Neural cell (in vitro differentiated cells): ENCODE measurements around the gene C1GALT1. TPM values are rescaled to one million over a fixed set of nuclear protein-coding genes. Genes with fewer than 3 reads are reported as not detected.

Source experiments
- H2AFZ ChIP-seq: fragments of 200-600, 300-800 bp; sonication (generic), shearing (Covaris generic); 2 replicates; pipeline ENCODE4 v1.6.0; 2014; ENCODE audit warnings: low read depth, mild to moderate bottlenecking, antibody characterized with exemption, low read length, moderate library complexity
- H3F3A ChIP-seq: fragments of 200-600 bp; shearing (Covaris generic); 2 replicates; pipeline ENCODE4 v1.6.1; 2016; ENCODE audit warnings: mild to moderate bottlenecking, moderate library complexity, mixed read lengths, antibody characterized with exemption, low read length; ENCODE audit not compliant: insufficient read depth, poor library complexity, severe bottlenecking
- H3K27ac ChIP-seq: fragments of 200-600, 300-800 bp; sonication (generic), shearing (Covaris generic); 2 replicates; pipeline ENCODE4 v1.5.1; 2014; ENCODE audit warnings: mild to moderate bottlenecking, low read length, moderate library complexity
- H3K27me3 ChIP-seq: fragments of 300-800, 200-600 bp; sonication (generic), shearing (Covaris generic); 2 replicates; pipeline ENCODE4 v1.6.0; 2014; ENCODE audit warnings: mild to moderate bottlenecking, low read depth, low read length, moderate library complexity; ENCODE audit not compliant: insufficient read depth
- H3K36me3 ChIP-seq: fragments of 300-800, 200-600 bp; sonication (generic), shearing (Covaris generic); 2 replicates; pipeline ENCODE4 v1.5.1; 2014; ENCODE audit warnings: mild to moderate bottlenecking, antibody characterized with exemption, low read length, moderate library complexity; ENCODE audit not compliant: insufficient read depth
- H3K4me2 ChIP-seq: fragments of 300-800, 200-600 bp; sonication (generic), shearing (Covaris generic); 2 replicates; pipeline ENCODE4 v1.6.0; 2014; ENCODE audit warnings: mild to moderate bottlenecking, low read length
- H3K4me3 ChIP-seq: fragments of 300-800, 200-600 bp; sonication (generic), shearing (Covaris generic); 2 replicates; pipeline ENCODE4 v1.5.1; 2014; ENCODE audit warnings: mild to moderate bottlenecking, low read length, moderate library complexity
- H3K79me2 ChIP-seq: fragments of 200-600 bp; shearing (Covaris generic); replicated peaks from 2 replicates; pipeline ENCODE4 v1.6.0; 2014; ENCODE audit warnings: mild to moderate bottlenecking, low read length, moderate library complexity; ENCODE audit not compliant: insufficient read depth
- H3K9ac ChIP-seq: fragments of 300-800, 200-600 bp; sonication (generic), shearing (Covaris generic); 2 replicates; pipeline ENCODE4 v1.6.1; 2016; ENCODE audit warnings: mild to moderate bottlenecking, low read length, mixed read lengths
- H3K9me2 ChIP-seq: fragments of 200-600 bp; shearing (Covaris generic); 2 replicates; pipeline ENCODE4 v1.6.1; 2016; ENCODE audit warnings: mild to moderate bottlenecking, low read length, mixed read lengths; ENCODE audit not compliant: insufficient read depth
- H3K9me3 ChIP-seq: fragments of 200-600, 300-800 bp; sonication (generic), shearing (Covaris generic); 2 replicates; pipeline ENCODE4 v1.6.1; 2016; ENCODE audit warnings: mild to moderate bottlenecking, mixed run types, low read length, moderate library complexity, mixed read lengths
- H4K20me1 ChIP-seq: fragments of 200-600 bp; shearing (Covaris generic); 2 replicates; pipeline ENCODE4 v1.6.1; 2016; ENCODE audit warnings: mild to moderate bottlenecking, mixed run types; ENCODE audit not compliant: insufficient read depth
- CTCF ChIP-seq: fragments of 450-650 bp; IDR thresholded peaks from 2 replicates; pipeline ENCODE4 v1.5.1; 2014; ENCODE audit warnings: antibody characterized with exemption, mild to moderate bottlenecking, moderate library complexity; ENCODE audit not compliant: poor library complexity, severe bottlenecking
- EP300 ChIP-seq: fragments of 450-650 bp; conservative IDR thresholded peaks from 2 replicates; pipeline ENCODE4 v1.6.1; 2014; ENCODE audit warnings: antibody characterized with exemption, mild to moderate bottlenecking, moderate library complexity; ENCODE audit not compliant: poor library complexity, severe bottlenecking
- EZH2 ChIP-seq: fragments of 200-600, 300-800 bp; shearing (Covaris generic), sonication (generic); IDR thresholded peaks from 2 replicates; pipeline ENCODE4 v1.6.1; 2014; ENCODE audit warnings: antibody characterized with exemption, low read length, borderline replicate concordance, mild to moderate bottlenecking; ENCODE audit not compliant: insufficient read depth, poor library complexity, severe bottlenecking
- MXI1 ChIP-seq: fragments of 450-650 bp; conservative IDR thresholded peaks from 2 replicates; pipeline ENCODE4 v1.6.1; 2014; ENCODE audit warnings: antibody characterized with exemption, mild to moderate bottlenecking; ENCODE audit not compliant: poor library complexity, severe bottlenecking
- POLR2AphosphoS5 ChIP-seq: IDR thresholded peaks from 2 replicates; pipeline ENCODE4 v1.6.1; 2012
- RAD21 ChIP-seq: fragments of 450-650 bp; conservative IDR thresholded peaks from 2 replicates; pipeline ENCODE4 v1.6.1; 2014; ENCODE audit warnings: antibody characterized with exemption, mild to moderate bottlenecking, moderate library complexity
- REST ChIP-seq: IDR thresholded peaks from 2 replicates; pipeline ENCODE4 v1.6.1; 2012; ENCODE audit warnings: borderline replicate concordance
- SMC3 ChIP-seq: fragments of 450-650 bp; conservative IDR thresholded peaks from 2 replicates; pipeline ENCODE4 v1.6.1; 2014; ENCODE audit warnings: antibody characterized with exemption, mild to moderate bottlenecking, moderate library complexity; ENCODE audit not compliant: poor library complexity
- TAF1 ChIP-seq: IDR thresholded peaks from 2 replicates; pipeline ENCODE4 v1.6.1; 2012; ENCODE audit warnings: low read depth
- polyA plus RNA-seq: library from polyadenylated mRNA; depleted of rRNA; stranded (reverse); fragments of >200 nt; gene quantifications from 2 replicates; pipeline ENCODE4 v1.2.3, GENCODE V29; 2014

C1GALT1 gene
- polyA plus RNA-seq, 1 donor from 2014 or later: 25.0 TPM

GRCh38 chr7:7254319-7254718, 72.0 kb downstream of the C1GALT1 start:
- H3K27me3 ChIP-seq: no peaks in the 10 kb centered on the region
- no peak overlapping the region for H3K27ac ChIP-seq
- TF ChIP-seq TAF1 (no peak), REST (no peak), POLR2AphosphoS5 (no peak), MXI1 (no peak), CTCF (no peak), EZH2 (no peak), SMC3 (no peak), RAD21 (no peak), EP300 (no peak)
- H3K4me2 ChIP-seq: no peak overlapping the region
- no peaks in the 10 kb centered on the region for H3K36me3 ChIP-seq
- H2AFZ ChIP-seq: no peak overlapping the region
- H3K9ac ChIP-seq: no peak overlapping the region
- no peaks in the 10 kb centered on the region for H3K9me3 ChIP-seq
- no peak overlapping the region for H3K4me3 ChIP-seq
- no peaks in the 10 kb centered on the region for H3K9me2 ChIP-seq
- H3K79me2 ChIP-seq: no peaks in the 10 kb centered on the region
- H4K20me1 ChIP-seq: no peaks in the 10 kb centered on the region
- no peaks in the 10 kb centered on the region for H3F3A ChIP-seq

GRCh38 chr7:7254908-7255307, 72.6 kb downstream of the C1GALT1 start:
- Histone ChIP-seq H3K36me3 (no peaks in the 10 kb centered on the region), H3K4me2 (no peak overlapping the region), H3K9me3 (no peaks in the 10 kb centered on the region), H3K4me3 (no peak overlapping the region), H4K20me1 (no peaks in the 10 kb centered on the region), H3K79me2 (no peaks in the 10 kb centered on the region), H3K9ac (no peak overlapping the region), H2AFZ (no peak overlapping the region), H3K27me3 (no peaks in the 10 kb centered on the region), H3F3A (no peaks in the 10 kb centered on the region), H3K27ac (no peak overlapping the region), H3K9me2 (no peaks in the 10 kb centered on the region)
- TF ChIP-seq SMC3: no peak
- TF ChIP-seq MXI1: no peak
- no peak for TF ChIP-seq EP300
- TF ChIP-seq TAF1: no peak
- no peak for TF ChIP-seq REST
- no peak for TF ChIP-seq CTCF
- TF ChIP-seq EZH2: no peak
- TF ChIP-seq POLR2AphosphoS5: no peak
- no peak for TF ChIP-seq RAD21
